GM21529 (cell line): ENCODE results near the gene SLCO1C1.
"Not testable (repeated sequence)": the region's sequence is repeated elsewhere in the genome, so short reads cannot be mapped to it uniquely, and the experiment has no call there.

Experiments
- ATAC-seq: cut with Tn5 transposase; IDR thresholded peaks from one replicate; pipeline ENCODE4 v1.9.1; 2021; ENCODE audit not compliant: unreplicated experiment

Gene SLCO1C1

GRCh38 chr12:20695232-20695631 lies at the start of gene SLCO1C1:
Gene SLCO1C1, plus strand, starts transcription at chr12:20695332. Its CDS starts 4,245 bp downstream, at chr12:20699577.
- ATAC-seq: no peak

- no peak for ATAC-seq
These were observed 48.8 kb upstream of the SLCO1C1 start for GRCh38 chr12:20646239-20646827.

DNA sequence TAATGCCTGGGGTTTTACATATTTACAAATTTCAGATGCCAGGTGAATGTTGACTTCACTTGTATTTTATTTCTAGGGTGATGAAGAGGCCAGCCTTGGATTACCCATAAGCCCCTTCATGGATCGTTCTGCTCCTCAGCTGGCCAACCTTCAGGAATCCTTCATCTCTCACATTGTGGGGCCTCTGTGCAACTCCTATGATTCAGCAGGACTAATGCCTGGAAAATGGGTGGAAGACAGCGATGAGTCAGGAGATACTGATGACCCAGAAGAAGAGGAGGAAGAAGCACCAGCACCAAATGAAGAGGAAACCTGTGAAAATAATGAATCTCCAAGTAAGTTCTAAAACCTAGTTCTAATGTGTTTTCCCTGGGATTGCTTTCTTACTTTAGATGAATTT lies 41.3 kb upstream of the SLCO1C1 start:
- ATAC-seq: no peak

- ATAC-seq: no peak
These were observed 38.5 kb upstream of the SLCO1C1 start for GRCh38 chr12:20656600-20656999.

DNA sequence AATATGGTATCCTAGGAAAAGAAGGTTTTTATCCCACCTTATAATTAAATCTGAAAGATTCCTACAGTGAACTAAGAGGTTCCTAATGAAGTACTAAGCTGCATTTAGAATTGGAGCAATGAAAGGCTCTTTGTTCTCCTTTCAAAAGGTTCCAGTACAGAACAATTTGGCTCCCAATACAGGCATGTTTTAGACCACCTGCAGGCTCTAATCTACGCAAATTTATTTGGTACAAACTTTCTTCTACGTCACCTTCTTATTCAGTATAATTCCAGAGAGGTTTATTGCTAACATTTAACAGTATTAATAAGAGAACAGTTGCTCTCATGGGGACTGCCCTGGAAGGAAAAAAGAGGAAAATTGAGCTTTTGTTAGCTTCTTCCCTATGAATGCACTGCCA lies 37.6 kb upstream of the SLCO1C1 start:
- ATAC-seq: no peak

DNA sequence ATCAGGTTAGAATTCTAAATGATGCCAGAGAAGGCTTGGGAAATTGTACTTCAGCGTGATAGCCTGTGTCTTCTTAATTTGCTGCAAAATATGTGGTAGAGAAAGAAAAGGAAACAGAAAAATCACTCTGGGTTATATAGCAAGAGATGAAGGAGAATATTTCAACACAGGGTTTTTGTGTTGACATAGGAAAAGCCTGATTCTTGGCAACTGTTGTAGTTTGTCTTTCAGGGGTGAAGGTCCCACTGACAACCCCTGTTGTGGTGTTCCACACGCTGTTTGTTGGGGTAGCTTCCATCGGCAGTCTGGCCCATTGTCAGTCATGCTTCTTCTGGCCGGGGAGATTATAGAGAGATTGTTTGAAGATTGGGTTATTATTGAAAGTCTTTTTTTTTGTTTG lies 13.8 kb upstream of the SLCO1C1 start:
- no peak for ATAC-seq

- ATAC-seq: no peak
These were observed 1.2 kb downstream of the SLCO1C1 start for GRCh38 chr12:20696181-20696905.

- ATAC-seq: no peak
These were observed 6.0 kb downstream of the SLCO1C1 start for GRCh38 chr12:20701106-20701505.

DNA sequence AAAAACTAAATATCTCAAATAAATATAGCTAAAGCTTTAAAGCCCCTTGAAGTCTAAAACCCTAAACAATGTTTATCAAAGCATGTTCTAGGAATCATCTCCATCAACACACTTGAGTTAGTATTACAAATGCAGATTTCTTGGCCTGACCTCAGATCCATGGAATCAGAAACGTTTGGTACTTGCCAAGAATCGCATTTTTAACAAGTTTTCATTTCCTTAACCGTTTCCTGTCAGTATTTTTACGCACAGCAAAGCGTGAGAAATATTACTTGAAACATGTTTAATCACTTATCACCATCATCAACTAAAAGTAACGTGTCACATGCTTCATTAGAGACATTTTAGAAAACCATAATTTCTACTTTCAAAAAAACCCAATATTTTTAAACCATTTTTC lies 9.7 kb downstream of the SLCO1C1 start:
- ATAC-seq: no peak

- no peak for ATAC-seq
These were observed 16.7 kb downstream of the SLCO1C1 start for GRCh38 chr12:20711846-20712245.

GRCh38 chr12:20716037-20716436 lies 20.9 kb downstream of the SLCO1C1 start:
- no peak for ATAC-seq

- no peak for ATAC-seq
These were observed 21.9 kb downstream of the SLCO1C1 start for GRCh38 chr12:20716985-20717384.

DNA sequence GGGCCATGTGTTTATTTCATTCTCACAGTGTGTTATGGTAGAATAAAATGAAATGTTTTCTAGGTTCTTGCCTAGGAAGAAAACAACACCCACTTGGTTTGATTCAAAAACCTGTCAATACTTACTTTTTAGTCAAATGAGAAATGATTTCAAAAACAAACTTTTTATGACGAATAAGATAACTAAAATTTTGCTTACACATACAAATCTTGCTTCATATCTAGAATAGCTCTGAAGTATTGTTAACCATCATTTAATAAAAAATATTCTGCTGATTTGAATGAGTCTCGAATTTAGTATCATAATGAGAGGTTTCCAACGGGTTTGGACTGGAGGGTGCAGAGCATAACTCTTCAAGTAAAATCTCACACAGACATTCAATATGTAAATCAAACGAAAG lies 23.2 kb downstream of the SLCO1C1 start:
- ATAC-seq: no peak

- no peak for ATAC-seq
These were observed 27.0 kb downstream of the SLCO1C1 start for GRCh38 chr12:20722142-20722541.

GRCh38 chr12:20731274-20731673 lies 36.1 kb downstream of the SLCO1C1 start:
- no peak for ATAC-seq

GRCh38 chr12:20740972-20741371 lies 45.8 kb downstream of the SLCO1C1 start:
- no peak for ATAC-seq

DNA sequence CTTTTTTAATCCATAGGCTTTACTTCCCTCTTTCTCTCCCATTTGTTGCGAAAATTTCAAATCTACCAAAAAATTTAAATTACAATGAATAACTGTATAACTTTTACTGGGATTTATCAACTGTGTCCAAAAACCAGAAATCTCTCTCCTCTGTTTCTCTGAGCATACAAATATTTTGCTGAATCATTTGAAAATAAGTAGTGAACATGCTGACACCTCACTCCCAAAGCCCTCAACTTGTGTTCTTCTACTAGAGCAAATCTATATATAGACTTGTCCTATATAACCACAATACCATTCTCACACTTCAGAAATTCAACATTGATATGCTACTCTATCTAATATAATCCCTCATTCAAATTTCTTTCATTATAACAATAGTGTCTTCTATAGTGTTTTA lies 53.1 kb downstream of the SLCO1C1 start:
- ATAC-seq: no peak

- no peak for ATAC-seq
These were observed 55.9 kb downstream of the SLCO1C1 start for GRCh38 chr12:20751046-20751445.

DNA sequence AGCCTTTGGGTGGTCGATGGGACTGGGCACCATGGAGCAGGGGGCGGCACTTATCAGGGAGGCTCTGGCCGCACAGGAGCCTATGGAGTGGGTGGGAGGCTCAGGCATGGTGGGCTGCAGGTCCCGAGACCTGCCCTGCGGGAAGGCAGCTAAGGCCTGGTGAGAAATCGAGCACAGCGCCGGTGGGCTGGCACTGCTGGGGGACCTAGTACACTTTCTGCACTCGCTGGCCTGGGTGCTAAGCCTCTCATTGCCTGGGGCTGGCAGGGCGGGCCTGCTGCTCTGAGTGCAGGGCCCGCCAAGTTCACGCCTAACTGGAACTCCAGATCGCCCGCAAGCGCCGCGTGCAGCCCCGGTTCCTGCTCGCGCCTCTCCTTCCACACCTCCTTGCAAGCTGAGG lies 82.3 kb downstream of the SLCO1C1 start:
- no peak for ATAC-seq

DNA sequence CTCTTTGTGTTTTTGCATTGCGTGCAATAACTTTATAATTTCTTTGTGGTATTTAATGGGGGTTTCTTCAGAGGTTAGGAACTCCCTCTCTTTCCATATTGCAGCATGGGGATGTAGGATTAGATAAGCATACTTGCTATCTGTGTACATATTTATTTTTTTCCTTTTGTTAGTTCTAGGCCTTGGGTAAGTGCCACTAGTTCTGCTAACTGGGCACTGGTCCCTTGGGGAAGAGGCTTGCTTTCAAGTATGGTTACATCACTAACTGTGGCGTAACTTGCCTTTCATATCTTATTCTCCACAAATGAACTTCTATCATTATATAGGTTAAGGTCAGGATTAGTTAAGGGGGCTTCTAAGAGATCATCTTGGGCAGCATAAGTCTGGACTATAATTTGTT lies 83.8 kb downstream of the SLCO1C1 start:
- no peak for ATAC-seq

- ATAC-seq: not testable (repeated sequence)
These were observed 84.8 kb downstream of the SLCO1C1 start for GRCh38 chr12:20779971-20780370.

- ATAC-seq: not testable (repeated sequence)
These were observed 88.7 kb downstream of the SLCO1C1 start for GRCh38 chr12:20783796-20784357.
